NCI-H1694 (cell line): ENCODE measurements around the gene MRPS12.
"Not testable (repeated sequence)": the region's sequence is repeated elsewhere in the genome, so short reads cannot be mapped to it uniquely, and the experiment has no call there.

Source experiments
- DNase-seq: peaks from one replicate; lab custom pipeline; 2025; lab: John Stamatoyannopoulos, UW

The MRPS12 gene

DNA sequence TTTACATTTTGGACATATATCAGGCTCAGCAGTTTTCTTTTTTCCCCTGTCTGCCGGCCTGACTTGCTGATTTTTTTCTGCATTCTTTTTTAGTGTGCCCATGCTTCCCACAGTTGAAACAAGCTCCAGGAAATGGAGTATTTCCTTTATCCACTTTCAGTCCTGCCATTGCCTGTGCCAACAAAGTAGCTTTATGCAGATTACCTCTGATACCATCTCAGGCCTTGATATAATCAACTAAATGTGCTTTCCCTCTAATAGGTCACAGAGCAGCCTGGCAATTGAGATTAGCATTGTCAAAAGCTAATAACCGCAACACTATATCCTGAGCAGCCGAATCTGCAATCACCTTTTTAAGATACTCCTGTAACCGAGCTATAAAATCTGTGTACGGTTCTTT is 9.2 kb downstream of the MRPS12 start:
- DNase-seq, result no peak

GRCh38 chr19:38941466-38941865 is 10.7 kb downstream of the MRPS12 start:
- not testable (repeated sequence) for DNase-seq

DNA sequence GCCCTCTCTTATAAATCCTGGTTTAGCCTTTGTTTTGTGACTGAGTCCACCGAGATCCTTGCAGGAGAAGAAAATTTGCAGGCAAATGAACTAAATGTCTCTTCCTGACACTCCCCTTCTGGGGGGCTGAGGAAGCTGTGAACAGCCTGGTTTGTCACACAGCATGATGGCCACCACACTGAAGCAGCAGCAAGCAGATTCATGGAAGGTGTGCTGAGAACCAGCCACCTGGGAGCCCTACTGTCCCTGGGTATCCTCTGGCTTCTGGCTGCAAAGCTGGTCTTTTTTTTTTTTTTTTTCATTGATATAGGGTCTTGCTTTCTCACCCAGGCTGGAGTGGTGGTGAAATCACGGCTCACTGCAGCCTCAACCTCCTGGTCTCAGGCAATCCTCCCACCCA is 11.2 kb downstream of the MRPS12 start:
- no peak for DNase-seq

- DNase-seq, result no peak
These were observed 11.9 kb downstream of the MRPS12 start for GRCh38 chr19:38942471-38943181.

GRCh38 chr19:38944981-38945506 is 14.3 kb downstream of the MRPS12 start:
- no peak for DNase-seq

GRCh38 chr19:38945562-38946228 is 15.0 kb downstream of the MRPS12 start:
- DNase-seq, result no peak

DNA sequence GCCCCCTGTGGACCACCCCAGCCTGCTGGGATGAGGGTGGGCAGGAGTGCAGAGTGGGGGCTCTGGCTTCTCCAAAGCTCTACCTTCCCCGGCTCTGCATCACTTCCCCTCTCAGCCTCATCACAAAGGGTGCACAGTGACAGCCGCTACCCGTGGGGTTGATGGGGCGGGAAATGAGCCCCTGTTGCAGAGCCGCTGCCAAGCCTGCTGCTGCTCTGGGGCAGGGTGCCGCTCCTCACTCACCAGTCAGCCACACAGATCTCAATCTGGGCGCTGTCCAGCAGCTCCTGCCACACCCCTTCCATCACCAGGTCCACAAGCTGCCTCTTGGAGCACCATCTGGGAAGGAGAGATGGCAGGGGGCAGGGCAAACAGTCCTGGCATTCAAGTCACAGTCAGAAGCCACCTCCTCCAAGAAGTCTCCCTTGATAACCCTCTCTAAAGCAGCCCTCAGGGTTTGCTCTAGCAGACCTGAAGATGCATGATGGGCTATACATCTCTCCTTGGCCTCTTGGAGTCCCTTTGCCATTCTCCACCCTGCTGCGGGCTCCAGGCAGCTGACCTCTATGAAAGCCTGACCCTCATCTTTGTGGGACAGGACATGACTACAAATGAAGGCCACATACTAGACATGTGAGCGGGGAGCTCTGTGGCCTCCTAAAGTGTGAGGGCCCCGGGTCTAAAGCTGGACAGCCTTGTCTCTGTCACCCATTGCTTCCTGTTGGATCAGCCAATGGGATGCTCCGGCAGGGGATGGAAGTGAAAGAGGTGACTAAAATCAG is 15.7 kb downstream of the MRPS12 start:
- no peak for DNase-seq

DNA sequence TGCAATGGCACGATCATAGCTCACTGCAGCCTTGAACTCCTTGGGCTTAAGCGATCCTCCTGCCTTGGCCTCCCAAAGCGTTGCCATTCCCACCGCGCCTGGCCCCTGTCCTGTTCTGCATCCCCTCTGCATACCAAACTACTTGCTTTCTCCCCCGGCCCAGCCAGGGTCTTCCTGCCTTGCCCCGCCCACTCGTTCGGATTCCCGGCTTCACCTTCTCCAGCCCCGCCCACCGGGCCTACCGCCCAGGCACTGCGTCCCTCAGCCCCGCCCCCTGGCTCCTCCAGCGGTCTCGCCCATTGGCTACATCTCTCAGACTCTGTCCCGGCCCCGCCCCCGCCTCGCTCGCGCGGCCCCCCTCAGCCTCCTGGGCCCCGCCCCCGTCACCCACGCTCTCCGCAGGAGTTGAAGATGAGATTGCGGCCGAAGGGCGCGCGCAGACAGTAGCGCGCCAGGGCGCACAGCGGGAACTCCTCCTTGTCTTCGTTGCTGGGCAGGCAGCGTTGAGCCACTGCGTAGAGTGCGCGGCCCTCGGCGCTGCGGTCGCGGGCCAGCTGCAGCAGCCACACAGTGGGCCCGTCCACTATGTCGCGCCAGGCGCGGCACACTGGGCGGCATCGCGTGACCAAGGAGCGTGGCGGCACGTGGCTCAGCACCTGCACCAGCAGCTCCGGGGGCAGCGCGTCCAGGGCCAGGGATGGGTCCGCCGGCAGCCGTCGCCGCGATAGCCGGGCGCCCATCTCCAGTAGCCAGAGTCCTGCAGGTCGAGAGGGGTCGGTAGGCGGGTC is 19.0 kb downstream of the MRPS12 start:
- peak; percentile 17 for DNase-seq

- DNase-seq, result no peak
These were observed 20.4 kb downstream of the MRPS12 start for GRCh38 chr19:38951187-38951586.

GRCh38 chr19:38952395-38953165 is 21.8 kb downstream of the MRPS12 start:
- peak; percentile 80 for DNase-seq

DNA sequence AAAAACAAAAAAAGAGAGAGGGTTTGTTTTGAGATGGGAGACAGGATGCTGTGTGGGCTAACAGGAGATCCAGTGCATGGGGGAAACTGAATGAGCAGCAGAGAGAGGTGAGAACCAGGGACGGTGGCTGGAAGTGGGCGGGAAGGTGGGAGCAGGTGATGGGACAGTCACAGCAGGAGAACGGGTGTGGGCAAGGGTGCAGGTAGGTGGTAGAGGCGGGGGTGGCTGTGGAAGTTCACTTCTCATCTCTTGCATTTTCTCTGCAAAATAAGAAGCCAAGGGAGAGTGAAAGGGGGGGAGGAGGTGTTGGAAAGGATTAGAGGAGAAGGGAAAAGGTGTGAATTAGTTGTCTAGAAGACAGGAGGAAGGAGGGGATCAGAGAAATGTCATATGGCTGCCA is 22.9 kb downstream of the MRPS12 start:
- no peak for DNase-seq

GRCh38 chr19:38956264-38956663 is 25.5 kb downstream of the MRPS12 start:
- no peak for DNase-seq

GRCh38 chr19:38958301-38958700 is 27.6 kb downstream of the MRPS12 start:
- no peak for DNase-seq

DNA sequence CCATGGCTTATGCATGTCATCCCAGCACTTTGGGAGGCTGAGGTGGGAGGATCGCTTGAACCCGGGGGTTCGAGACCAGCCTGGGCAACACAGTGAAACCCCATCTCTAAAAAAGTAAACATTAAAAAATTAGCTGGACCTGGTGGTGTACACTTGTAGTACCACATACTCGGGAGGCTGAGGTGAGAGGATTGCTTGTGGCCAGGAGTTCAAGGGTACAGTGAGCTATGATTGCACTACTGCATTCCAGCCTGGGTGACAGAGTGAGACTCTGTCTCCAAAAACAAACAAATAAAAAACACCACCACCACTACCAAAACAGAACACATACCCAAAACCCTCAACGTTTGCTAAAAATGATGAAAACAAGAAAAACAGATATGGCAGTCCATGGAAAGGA is 28.9 kb downstream of the MRPS12 start:
- no peak for DNase-seq

GRCh38 chr19:38964738-38965137 is 34.0 kb downstream of the MRPS12 start:
- DNase-seq, result no peak

DNA sequence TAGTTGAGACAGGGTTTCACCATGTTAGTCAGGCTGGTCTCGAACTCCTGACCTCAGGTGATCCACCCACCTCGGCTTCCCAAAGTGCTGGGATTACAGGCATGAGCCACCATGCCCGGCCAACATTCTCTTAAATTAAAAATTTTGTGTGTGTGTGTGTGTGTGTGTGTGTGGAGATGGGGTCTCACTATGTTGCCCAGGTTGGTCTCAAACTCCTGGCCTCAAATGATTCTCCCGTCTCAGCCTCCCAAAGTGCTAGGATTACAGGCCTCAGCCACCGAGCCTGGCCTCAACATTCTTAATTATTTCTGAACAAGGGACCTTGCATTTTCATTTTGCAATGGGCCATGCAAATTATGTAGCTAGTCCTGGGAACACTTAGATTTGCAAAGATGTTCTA is 35.4 kb downstream of the MRPS12 start:
- not testable (repeated sequence) for DNase-seq

- no peak for DNase-seq
These were observed 40.2 kb downstream of the MRPS12 start for GRCh38 chr19:38970664-38971532.

GRCh38 chr19:38971672-38972071 is 40.9 kb downstream of the MRPS12 start:
- no peak for DNase-seq

DNA sequence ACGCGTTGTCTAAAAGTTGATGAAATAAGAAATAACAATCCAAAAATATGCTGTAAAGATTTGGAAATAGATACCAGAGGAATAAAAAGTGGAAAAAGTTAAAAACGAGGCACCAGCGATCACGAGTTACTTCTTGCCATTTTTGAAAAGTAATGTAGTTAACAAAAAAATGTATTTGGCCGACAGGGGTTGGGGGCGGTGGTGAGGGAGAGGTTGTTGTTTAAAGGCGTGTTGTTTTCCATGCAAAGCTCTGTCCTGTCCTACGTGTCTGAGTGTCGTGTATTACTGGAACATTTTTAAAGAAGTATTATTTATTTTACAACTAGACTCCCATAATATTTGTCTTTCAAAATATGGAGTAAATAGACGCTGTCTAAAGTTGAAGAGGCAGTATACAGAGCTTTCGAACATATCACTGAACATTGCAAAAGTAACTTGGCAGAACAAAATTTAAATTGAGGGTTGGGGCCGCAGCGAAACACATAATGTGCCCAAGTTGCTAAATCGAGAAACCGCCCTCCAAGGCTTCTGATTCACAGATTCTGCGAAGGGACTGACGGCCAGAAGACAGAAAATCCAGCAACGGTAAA is 44.0 kb downstream of the MRPS12 start:
- no peak for DNase-seq
